Kidney epithelial cell (primary cell): ENCODE results near the gene SNTG2. TPM values are rescaled to one million over a fixed set of nuclear protein-coding genes. Genes with fewer than 3 reads are reported as not detected.

Source experiments
- DNase-seq: peaks from one replicate; pipeline ENCODE4 v3.0.0-alpha.2; 2010; ENCODE audit warnings: low read depth
- H3K27me3 ChIP-seq: 2 replicates; pipeline ENCODE4 v1.6.0; 2011; ENCODE audit warnings: low read length; ENCODE audit not compliant: control insufficient read depth, insufficient read depth
- H3K36me3 ChIP-seq: 2 replicates; pipeline ENCODE4 v1.5.1; 2011; ENCODE audit warnings: low read length; ENCODE audit not compliant: control insufficient read depth, insufficient read depth
- H3K4me3 ChIP-seq: 2 replicates; pipeline ENCODE4 v1.5.1; 2011; ENCODE audit warnings: low read depth, mild to moderate bottlenecking, control low read depth, low read length
- total RNA-seq: library from RNA; depleted of rRNA; stranded (reverse); fragments of >200 nt; gene quantifications from 2 replicates; pipeline ENCODE4 v1.2.3, GENCODE V29; 2015
- TF ChIP-seq, protein P1 (sequence below): IDR thresholded peaks from 2 replicates; pipeline ENCODE4 v1.5.1; 2011; ENCODE audit warnings: mild to moderate bottlenecking, moderate library complexity, low read length, control low read depth, inconsistent platforms; ENCODE audit not compliant: insufficient read depth, poor library complexity, severe bottlenecking

Gene SNTG2
- total RNA-seq, 1 donor from 2014 or later, result 0.38 TPM

GRCh38 chr2:1193801-1194200 lies 243.2 kb downstream of the SNTG2 start:
- TF ChIP-seq, protein P1, sequence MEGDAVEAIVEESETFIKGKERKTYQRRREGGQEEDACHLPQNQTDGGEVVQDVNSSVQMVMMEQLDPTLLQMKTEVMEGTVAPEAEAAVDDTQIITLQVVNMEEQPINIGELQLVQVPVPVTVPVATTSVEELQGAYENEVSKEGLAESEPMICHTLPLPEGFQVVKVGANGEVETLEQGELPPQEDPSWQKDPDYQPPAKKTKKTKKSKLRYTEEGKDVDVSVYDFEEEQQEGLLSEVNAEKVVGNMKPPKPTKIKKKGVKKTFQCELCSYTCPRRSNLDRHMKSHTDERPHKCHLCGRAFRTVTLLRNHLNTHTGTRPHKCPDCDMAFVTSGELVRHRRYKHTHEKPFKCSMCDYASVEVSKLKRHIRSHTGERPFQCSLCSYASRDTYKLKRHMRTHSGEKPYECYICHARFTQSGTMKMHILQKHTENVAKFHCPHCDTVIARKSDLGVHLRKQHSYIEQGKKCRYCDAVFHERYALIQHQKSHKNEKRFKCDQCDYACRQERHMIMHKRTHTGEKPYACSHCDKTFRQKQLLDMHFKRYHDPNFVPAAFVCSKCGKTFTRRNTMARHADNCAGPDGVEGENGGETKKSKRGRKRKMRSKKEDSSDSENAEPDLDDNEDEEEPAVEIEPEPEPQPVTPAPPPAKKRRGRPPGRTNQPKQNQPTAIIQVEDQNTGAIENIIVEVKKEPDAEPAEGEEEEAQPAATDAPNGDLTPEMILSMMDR, result no peak
- no peaks in the 10 kb centered on the region for H3K36me3 ChIP-seq
- H3K27me3 ChIP-seq, result no peaks in the 10 kb centered on the region
- H3K4me3 ChIP-seq, result no peak overlapping the region
- no peak for DNase-seq

DNA sequence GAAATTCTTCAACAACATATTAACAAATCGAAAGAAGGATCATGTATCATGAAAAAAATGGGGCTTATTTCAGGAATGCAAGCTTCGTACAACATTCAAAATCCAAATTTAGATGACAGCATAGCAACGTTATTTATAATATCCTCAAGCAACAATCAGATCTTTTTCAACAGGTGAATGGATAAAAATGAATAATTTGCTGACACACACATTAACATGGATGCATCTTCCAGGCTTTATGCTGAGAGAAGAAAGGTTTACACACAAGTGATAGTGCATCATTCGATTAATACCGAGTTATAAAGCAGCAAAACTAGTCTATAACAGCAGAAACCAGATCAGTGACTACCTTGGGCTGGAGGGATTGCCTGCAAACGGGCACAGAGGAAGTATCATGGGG lies 253.1 kb downstream of the SNTG2 start:
- TF ChIP-seq, protein P1, result no peak
- DNase-seq, result no peak
- Histone ChIP-seq H3K4me3 (no peak overlapping the region), H3K27me3 (no peaks in the 10 kb centered on the region), H3K36me3 (no peaks in the 10 kb centered on the region)

- DNase-seq, result no peak
- TF ChIP-seq, protein P1, result no peak
- H3K27me3 ChIP-seq, result no peaks in the 10 kb centered on the region
- no peaks in the 10 kb centered on the region for H3K36me3 ChIP-seq
- no peak overlapping the region for H3K4me3 ChIP-seq
These were observed 255.2 kb downstream of the SNTG2 start for GRCh38 chr2:1205853-1206252.

GRCh38 chr2:1207962-1208510 lies 257.4 kb downstream of the SNTG2 start:
- TF ChIP-seq, protein P1, result no peak
- Histone ChIP-seq H3K36me3 (no peaks in the 10 kb centered on the region), H3K4me3 (no peak overlapping the region), H3K27me3 (no peaks in the 10 kb centered on the region)
- no peak for DNase-seq

DNA sequence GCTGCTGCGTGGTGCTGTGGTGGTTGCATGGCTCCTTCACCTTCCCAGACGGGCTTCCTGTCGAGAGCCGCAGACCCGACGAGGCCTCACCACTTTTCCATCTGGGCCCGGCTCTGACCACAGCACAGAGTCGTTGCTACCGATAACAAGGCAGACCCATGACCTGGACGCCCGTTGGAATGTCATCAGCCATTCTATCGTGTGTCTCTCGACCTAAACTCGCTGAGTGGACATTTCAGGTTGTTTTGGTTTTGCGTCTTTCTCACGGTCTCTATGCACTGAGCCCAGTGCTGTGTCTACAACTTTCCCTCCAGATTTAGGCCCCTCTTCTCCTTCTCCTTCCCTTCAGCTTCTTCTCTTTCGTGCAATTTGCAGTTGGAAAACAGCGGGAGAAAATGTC lies 257.9 kb downstream of the SNTG2 start:
- Histone ChIP-seq H3K36me3 (no peaks in the 10 kb centered on the region), H3K4me3 (no peak overlapping the region), H3K27me3 (no peaks in the 10 kb centered on the region)
- no peak for DNase-seq
- TF ChIP-seq, protein P1, result no peak

DNA sequence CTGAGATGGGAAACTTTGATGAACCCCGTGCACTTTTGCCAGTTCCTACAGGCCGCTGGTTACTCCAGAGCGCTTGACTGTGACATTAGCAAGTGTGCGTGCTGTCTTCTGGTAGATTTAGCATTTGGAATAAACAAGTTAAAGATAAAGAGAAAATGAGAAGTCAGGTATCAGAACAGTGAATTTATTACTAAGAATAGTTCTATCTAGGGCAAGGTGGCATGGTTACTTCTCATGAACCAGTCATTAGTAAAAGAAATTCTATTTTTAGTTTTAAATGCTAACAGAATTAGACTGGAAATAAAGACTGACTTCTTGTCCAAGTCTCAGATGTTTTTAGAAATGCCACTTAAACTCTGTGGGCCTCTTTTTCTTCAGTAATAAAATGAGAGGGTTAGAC lies 258.6 kb downstream of the SNTG2 start:
- Histone ChIP-seq H3K4me3 (no peak overlapping the region), H3K36me3 (no peaks in the 10 kb centered on the region), H3K27me3 (no peaks in the 10 kb centered on the region)
- TF ChIP-seq, protein P1, result no peak
- no peak for DNase-seq
